GM18498 (cell line): ENCODE results near the gene VPS13D.

Source experiments
- ATAC-seq: cut with Tn5 transposase; IDR thresholded peaks from one replicate; pipeline ENCODE4 v1.9.1; 2021; ENCODE audit warnings: mild to moderate bottlenecking, moderate library complexity; ENCODE audit not compliant: unreplicated experiment

Gene VPS13D

GRCh38 chr1:12229835-12230548, at the start of gene VPS13D:
VPS13D (plus strand) TSS chr1:12230030; CDS start chr1:12234267, 4,237 bp downstream.
- peak; percentile 83 for ATAC-seq

- no peak for ATAC-seq
Observed at GRCh38 chr1:12180315-12180714, 49.5 kb upstream of the VPS13D start.

GRCh38 chr1:12180903-12181302, 48.9 kb upstream of the VPS13D start:
- ATAC-seq, result no peak

- no peak for ATAC-seq
Observed at GRCh38 chr1:12181568-12181967, 48.3 kb upstream of the VPS13D start.

- ATAC-seq, result no peak
Observed at GRCh38 chr1:12182410-12182984, 47.3 kb upstream of the VPS13D start.

GRCh38 chr1:12183095-12183794, 46.6 kb upstream of the VPS13D start:
- ATAC-seq, result no peak

- no peak for ATAC-seq
Observed at GRCh38 chr1:12184008-12184681, 45.7 kb upstream of the VPS13D start.

- no peak for ATAC-seq
Observed at GRCh38 chr1:12185036-12185917, 44.6 kb upstream of the VPS13D start.

- ATAC-seq, result no peak
Observed at GRCh38 chr1:12185918-12186678, 43.7 kb upstream of the VPS13D start.

GRCh38 chr1:12186679-12186985, 43.2 kb upstream of the VPS13D start:
- ATAC-seq, result no peak

GRCh38 chr1:12188115-12188514, 41.7 kb upstream of the VPS13D start:
- ATAC-seq, result no peak

- ATAC-seq, result no peak
Observed at GRCh38 chr1:12188657-12189327, 41.0 kb upstream of the VPS13D start.

GRCh38 chr1:12189328-12189682, 40.5 kb upstream of the VPS13D start:
- ATAC-seq, result no peak

- ATAC-seq, result no peak
Observed at GRCh38 chr1:12191242-12192032, 38.4 kb upstream of the VPS13D start.

GRCh38 chr1:12194666-12195216, 35.1 kb upstream of the VPS13D start:
- ATAC-seq, result no peak

- ATAC-seq, result no peak
Observed at GRCh38 chr1:12195416-12195815, 34.4 kb upstream of the VPS13D start.

- no peak for ATAC-seq
Observed at GRCh38 chr1:12196641-12197482, 33.0 kb upstream of the VPS13D start.

- no peak for ATAC-seq
Observed at GRCh38 chr1:12197483-12197880, 32.3 kb upstream of the VPS13D start.
